ENCODE measurements around the gene CYP2W1. TPM values are rescaled to one million over a fixed set of nuclear protein-coding genes. Genes with fewer than 3 reads are reported as not detected.

CYP2W1 gene
- total and polyA plus RNA-seq, 10 donors = 0.05 to 1.2 (median 0.39) TPM; not detected in 2

DNA sequence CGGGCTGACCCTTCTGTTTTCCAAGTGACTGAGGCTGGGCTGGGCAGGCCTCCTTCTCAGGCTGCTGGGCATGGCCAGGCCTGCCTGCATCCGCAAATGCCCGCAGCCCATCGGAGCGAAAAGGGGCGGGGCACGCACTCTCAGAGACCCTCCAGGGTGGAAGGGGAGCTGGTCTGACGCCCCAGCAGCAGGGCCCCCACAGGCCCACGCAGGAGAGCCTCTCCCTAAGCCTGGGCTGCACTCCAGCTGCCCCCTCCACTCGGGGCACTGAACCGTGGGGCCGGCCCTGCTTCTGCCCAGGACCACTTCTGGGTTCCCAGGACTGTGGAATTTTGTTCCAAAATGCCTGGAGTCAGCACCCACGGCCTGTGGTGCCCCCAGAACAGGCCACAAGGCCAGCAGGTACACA is 37.8 kb upstream of the CYP2W1 start:
- peaks cover 0 to 15% (median 5%) of the 10 kb centered on the region in 6 donors for H3K4me1 ChIP-seq
- TF ChIP-seq POLR2AphosphoS5 (IDR thresholded peaks at IDR 0.05) (no peak), POLR2A (IDR thresholded peaks at IDR 0.05) (no peak)
- TF ChIP-seq, protein P1, sequence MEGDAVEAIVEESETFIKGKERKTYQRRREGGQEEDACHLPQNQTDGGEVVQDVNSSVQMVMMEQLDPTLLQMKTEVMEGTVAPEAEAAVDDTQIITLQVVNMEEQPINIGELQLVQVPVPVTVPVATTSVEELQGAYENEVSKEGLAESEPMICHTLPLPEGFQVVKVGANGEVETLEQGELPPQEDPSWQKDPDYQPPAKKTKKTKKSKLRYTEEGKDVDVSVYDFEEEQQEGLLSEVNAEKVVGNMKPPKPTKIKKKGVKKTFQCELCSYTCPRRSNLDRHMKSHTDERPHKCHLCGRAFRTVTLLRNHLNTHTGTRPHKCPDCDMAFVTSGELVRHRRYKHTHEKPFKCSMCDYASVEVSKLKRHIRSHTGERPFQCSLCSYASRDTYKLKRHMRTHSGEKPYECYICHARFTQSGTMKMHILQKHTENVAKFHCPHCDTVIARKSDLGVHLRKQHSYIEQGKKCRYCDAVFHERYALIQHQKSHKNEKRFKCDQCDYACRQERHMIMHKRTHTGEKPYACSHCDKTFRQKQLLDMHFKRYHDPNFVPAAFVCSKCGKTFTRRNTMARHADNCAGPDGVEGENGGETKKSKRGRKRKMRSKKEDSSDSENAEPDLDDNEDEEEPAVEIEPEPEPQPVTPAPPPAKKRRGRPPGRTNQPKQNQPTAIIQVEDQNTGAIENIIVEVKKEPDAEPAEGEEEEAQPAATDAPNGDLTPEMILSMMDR (IDR thresholded peaks at IDR 0.05 in 8 of 11, conservative IDR thresholded peaks at IDR 0.05 in 3 of 11) = no peak
- peaks cover 0 to 12% (median 0%) of the 10 kb centered on the region in 6 donors for H3K36me3 ChIP-seq
- H3K4me3 ChIP-seq = no peak overlapping the region
- DNase-seq = peak; percentile 64
- peaks cover 0 to 8% (median 0%) of the 10 kb centered on the region in 7 donors for H3K27me3 ChIP-seq (replicated peaks in 1 of 7)
- H3K27ac ChIP-seq = no peak overlapping the region
- 86 to 100% (median 92%) methylated on average over 4 to 13 of the region's 13 CpGs for WGBS, 5 donors
- intact Hi-C loops (cut with DNase I; ENCODE audit: low total_unique reads) = no loop called here
- H3K9me3 ChIP-seq = peaks cover 0 to 8% (median 0%) of the 10 kb centered on the region in 8 donors

DNA sequence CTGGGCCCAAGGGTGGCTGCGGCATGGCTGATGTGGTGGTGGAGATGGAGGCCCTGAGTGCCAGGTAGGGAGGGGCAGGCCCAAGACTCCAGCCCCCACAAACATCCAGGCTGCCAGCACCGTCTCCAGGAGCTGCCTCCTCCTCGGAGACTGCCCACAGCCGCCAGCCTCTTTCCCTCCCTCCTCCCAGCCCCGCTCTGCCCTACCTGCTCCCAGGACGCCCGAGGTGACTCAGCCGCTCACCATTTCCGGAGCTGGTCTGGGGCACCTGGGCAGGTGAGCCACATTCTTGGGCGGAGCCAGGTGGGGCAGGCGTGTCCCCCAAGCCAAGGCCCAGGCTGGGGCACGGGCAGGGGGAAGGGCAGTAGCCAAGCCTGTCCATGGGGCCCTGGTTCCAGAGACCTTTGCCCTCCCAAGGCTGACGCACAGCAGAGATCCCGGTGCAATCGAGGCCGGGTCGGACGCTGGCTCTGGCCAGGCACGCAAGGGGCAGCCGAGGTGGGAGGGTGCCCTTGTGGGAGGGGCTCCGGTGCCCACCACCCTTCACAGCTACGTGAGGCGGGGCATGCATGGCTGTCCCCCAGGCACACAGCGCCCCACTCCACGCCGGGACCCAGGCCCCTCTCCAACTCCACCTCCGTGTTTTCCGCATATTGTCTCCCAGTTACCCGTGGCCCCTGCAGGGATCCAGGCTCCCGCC is 37.3 kb upstream of the CYP2W1 start:
- Histone ChIP-seq H3K36me3 (peaks cover 0 to 12% (median 0%) of the 10 kb centered on the region in 6 donors), H3K27ac (no peak overlapping the region), H3K27me3 (replicated peaks in 1 of 7) (peaks cover 0 to 8% (median 0%) of the 10 kb centered on the region in 7 donors), H3K4me1 (peaks cover 0 to 20% (median 8%) of the 10 kb centered on the region in 6 donors), H3K4me3 (no peak overlapping the region), H3K9me3 (peaks cover 0 to 4% (median 0%) of the 10 kb centered on the region in 8 donors)
- TF ChIP-seq POLR2AphosphoS5 (IDR thresholded peaks at IDR 0.05) (no peak), POLR2A (IDR thresholded peaks at IDR 0.05) (no peak)
- TF ChIP-seq, protein P1 (IDR thresholded peaks at IDR 0.05 in 8 of 11, conservative IDR thresholded peaks at IDR 0.05 in 3 of 11) = no peak
- DNase-seq = peak; percentile 74
- intact Hi-C loops (cut with DNase I; ENCODE audit: low total_unique reads) = no loop called here
- WGBS, 5 donors = 82 to 92% (median 89%) methylated on average over 18 to 30 of the region's 30 CpGs

DNA sequence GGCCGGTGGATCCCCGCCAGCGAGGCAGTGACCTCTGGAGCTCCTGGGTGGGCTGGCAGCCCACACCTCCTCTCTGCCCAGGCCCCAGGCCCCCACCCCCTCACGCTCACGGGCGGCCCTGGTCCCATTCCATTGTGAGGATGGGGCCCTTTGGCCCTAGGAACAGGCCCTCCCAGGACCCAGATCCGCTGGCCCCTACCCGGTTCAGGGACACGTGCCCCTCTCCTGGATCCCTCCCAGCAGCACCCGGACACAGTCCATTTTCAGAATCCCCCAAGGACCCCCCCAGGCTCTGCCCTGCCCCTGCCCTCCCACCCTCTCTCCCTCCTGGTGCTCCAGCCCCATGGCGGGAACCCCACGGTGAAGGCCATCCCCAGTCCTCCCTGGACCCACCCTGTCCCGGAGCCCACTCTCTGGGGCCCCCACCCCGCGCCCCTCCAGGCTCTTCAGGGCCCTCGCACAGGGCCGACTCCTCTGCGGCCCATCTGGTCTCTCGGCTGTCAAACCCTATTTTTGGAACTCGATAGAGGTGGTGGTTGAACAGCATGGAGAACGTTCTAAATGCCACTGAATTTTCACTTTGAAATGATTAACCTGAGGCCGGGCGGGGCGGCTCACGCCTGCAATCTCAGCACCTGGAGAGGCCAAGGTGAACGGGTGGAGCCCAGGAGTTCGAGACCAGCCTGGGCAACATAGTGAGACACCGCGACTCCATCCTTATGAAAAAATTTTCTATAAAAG is 36.6 kb upstream of the CYP2W1 start:
- H3K27ac ChIP-seq = no peak overlapping the region

More for the DNA sequence above, 36.6 kb upstream of the CYP2W1 start:
- H3K4me1 ChIP-seq = peaks cover 0 to 21% (median 10%) of the 10 kb centered on the region in 6 donors
- H3K4me3 ChIP-seq = no peak overlapping the region
- intact Hi-C loops (cut with DNase I; ENCODE audit: low total_unique reads) = no loop called here
- peaks cover 0 to 12% (median 0%) of the 10 kb centered on the region in 6 donors for H3K36me3 ChIP-seq
- no peaks in the 10 kb centered on the region for H3K9me3 ChIP-seq
- DNase-seq = peak; percentile 70
- H3K27me3 ChIP-seq (replicated peaks in 1 of 7) = peaks cover 0 to 8% (median 0%) of the 10 kb centered on the region in 7 donors
- TF ChIP-seq, protein P1 (IDR thresholded peaks at IDR 0.05 in 8 of 11, conservative IDR thresholded peaks at IDR 0.05 in 3 of 11) = no peak
- TF ChIP-seq POLR2A (IDR thresholded peaks at IDR 0.05) (no peak), POLR2AphosphoS5 (IDR thresholded peaks at IDR 0.05) (no peak)
- WGBS, 5 donors = 84 to 89% (median 86%) methylated on average over 28 to 29 of the region's 29 CpGs
